ENCODE results near the gene ETFDH.

DNA sequence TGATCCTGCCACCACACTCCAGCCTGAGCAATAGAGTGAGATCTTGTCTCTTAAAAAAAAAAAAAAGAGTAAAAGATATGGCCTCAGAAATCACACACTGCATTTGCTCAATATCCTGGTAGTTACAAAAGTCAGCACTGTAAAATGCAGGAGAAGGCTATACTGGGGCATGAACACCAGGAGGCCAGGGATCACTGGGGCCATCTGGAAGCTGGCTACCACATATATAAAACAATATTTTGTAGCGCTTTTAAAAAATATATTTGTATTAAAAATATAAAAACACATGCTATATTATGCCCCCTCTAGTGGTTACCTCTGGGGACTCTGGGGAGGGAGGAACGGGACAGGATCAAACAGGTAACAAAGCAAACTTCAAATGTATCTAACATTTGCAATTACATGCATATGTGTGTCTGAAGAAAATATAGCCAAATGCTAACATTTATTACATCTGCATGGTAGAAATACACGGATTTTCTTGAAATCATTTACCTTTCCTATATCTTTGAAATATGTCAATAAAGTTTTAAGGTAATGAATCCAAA is 4.4 kb upstream of the ETFDH start:
- TF ChIP-seq, protein P1, sequence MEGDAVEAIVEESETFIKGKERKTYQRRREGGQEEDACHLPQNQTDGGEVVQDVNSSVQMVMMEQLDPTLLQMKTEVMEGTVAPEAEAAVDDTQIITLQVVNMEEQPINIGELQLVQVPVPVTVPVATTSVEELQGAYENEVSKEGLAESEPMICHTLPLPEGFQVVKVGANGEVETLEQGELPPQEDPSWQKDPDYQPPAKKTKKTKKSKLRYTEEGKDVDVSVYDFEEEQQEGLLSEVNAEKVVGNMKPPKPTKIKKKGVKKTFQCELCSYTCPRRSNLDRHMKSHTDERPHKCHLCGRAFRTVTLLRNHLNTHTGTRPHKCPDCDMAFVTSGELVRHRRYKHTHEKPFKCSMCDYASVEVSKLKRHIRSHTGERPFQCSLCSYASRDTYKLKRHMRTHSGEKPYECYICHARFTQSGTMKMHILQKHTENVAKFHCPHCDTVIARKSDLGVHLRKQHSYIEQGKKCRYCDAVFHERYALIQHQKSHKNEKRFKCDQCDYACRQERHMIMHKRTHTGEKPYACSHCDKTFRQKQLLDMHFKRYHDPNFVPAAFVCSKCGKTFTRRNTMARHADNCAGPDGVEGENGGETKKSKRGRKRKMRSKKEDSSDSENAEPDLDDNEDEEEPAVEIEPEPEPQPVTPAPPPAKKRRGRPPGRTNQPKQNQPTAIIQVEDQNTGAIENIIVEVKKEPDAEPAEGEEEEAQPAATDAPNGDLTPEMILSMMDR (IDR thresholded peaks at IDR 0.05): peak; percentile 72
- TF ChIP-seq, protein P2, sequence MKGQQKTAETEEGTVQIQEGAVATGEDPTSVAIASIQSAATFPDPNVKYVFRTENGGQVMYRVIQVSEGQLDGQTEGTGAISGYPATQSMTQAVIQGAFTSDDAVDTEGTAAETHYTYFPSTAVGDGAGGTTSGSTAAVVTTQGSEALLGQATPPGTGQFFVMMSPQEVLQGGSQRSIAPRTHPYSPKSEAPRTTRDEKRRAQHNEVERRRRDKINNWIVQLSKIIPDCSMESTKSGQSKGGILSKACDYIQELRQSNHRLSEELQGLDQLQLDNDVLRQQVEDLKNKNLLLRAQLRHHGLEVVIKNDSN (CRISPR knock-in tag; IDR thresholded peaks at IDR 0.05): no peak
- no peak for TF ChIP-seq NR3C1 (CRISPR knock-in tag; conservative IDR thresholded peaks at IDR 0.05; ENCODE audit: low read depth)
- TF ChIP-seq ZNF263 (CRISPR knock-in tag; IDR thresholded peaks at IDR 0.05; ENCODE audit: low read depth): no peak
- no peak for TF ChIP-seq ESRRA (CRISPR knock-in tag; IDR thresholded peaks at IDR 0.05; ENCODE audit: borderline replicate concordance)
- TF ChIP-seq NFATC4 (CRISPR knock-in tag; IDR thresholded peaks at IDR 0.05): no peak
- TF ChIP-seq NFE2L1 (CRISPR knock-in tag; IDR thresholded peaks at IDR 0.05): no peak
- no peak for TF ChIP-seq FOXJ3 (CRISPR knock-in tag; IDR thresholded peaks at IDR 0.05; ENCODE audit: borderline replicate concordance)
- TF ChIP-seq ZNF121 (CRISPR knock-in tag; IDR thresholded peaks at IDR 0.05): no peak
- TF ChIP-seq, protein P3, sequence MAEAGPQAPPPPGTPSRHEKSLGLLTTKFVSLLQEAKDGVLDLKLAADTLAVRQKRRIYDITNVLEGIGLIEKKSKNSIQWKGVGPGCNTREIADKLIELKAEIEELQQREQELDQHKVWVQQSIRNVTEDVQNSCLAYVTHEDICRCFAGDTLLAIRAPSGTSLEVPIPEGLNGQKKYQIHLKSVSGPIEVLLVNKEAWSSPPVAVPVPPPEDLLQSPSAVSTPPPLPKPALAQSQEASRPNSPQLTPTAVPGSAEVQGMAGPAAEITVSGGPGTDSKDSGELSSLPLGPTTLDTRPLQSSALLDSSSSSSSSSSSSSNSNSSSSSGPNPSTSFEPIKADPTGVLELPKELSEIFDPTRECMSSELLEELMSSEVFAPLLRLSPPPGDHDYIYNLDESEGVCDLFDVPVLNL (CRISPR knock-in tag; IDR thresholded peaks at IDR 0.05; ENCODE audit: borderline replicate concordance, low read depth): no peak

All from WTC11 (cell line).